Cardiac septum (tissue), 1 donor: Measurements from ENCODE around the gene GADD45GIP1. TPM values are rescaled to one million over a fixed set of nuclear protein-coding genes. Genes with fewer than 3 reads are reported as not detected.
A peak's percentile ranks its signal among the peaks of the same experiment; 100 is the strongest.
"Not testable (repeated sequence)": the region's sequence is repeated elsewhere in the genome, so short reads cannot be mapped to it uniquely, and the experiment has no call there.

ENCODE experiments used
- DNase-seq: peaks from one replicate; pipeline ENCODE4 v3.0.0-alpha.2; 2020; ENCODE audit warnings: low spot score
- intact Hi-C: fragments of 100-400 bp; cut with DNase I; formaldehyde crosslinking; loops from one replicate; pipeline ENCODE4 v1.14.0; 2022
- total RNA-seq: library from RNA; stranded (reverse); fragmentation: NEBNext Ultra II Directional; extraction: Animal tissue kit (Norgen Biotek cat#: 25700); gene quantifications from one replicate; pipeline ENCODE4 v1.2.1, GENCODE V29; 2021
- donor health status: DM: no; HTN: no; CAD: no.

The GADD45GIP1 gene
- total RNA-seq, 1 donor from 2014 or later: 23.5 TPM

- intact Hi-C loops: no loop called here
- no peak for DNase-seq
These were observed 34.3 kb upstream of the GADD45GIP1 start for GRCh38 chr19:12991296-12991695.

- intact Hi-C loops: no loop called here
- DNase-seq: no peak
These were observed 33.8 kb upstream of the GADD45GIP1 start for GRCh38 chr19:12990853-12991252.

GRCh38 chr19:12990431-12990830 is 33.4 kb upstream of the GADD45GIP1 start:
- DNase-seq: no peak
- intact Hi-C loops: no loop called here

DNA sequence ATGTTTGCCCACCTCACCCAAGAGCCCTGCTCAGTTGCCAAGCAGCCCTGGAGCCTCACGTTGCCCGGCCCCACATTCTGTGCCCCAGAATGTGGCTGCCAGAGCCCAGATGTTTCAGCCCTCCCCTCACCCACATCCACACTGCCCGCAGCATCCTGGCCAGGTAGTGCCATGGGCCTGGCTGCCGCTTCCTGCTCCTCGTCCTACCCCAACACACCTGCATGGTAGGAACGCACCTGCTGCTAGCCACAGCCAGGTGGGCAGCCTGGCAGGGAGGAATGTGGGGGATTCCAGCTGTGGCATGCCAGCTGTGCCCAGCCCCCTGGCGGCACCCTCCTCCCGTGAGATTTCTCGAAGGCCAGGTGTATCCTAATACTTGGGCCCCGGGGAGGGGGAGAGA is 30.8 kb upstream of the GADD45GIP1 start:
- no peak for DNase-seq
- intact Hi-C loops: no loop called here

GRCh38 chr19:12987190-12987589 is 30.2 kb upstream of the GADD45GIP1 start:
- no peak for DNase-seq
- intact Hi-C loops: no loop called here

GRCh38 chr19:12986726-12987125 is 29.7 kb upstream of the GADD45GIP1 start:
- intact Hi-C loops: no loop called here
- no peak for DNase-seq

- DNase-seq: no peak
- intact Hi-C loops: loop anchor here (2.0 kb wide), 1 partner anchor 108 kb away; no protein-coding TSS in a partner anchor
These were observed 28.2 kb upstream of the GADD45GIP1 start for GRCh38 chr19:12985049-12985776.

GRCh38 chr19:12984683-12985048 is 27.6 kb upstream of the GADD45GIP1 start:
- intact Hi-C loops: loop anchor here (2.0 to 5.0 kb wide), 2 partner anchors 108 to 168 kb away; partner anchors contain the start of genes IER2 and STX10
- no peak for DNase-seq

- DNase-seq: no peak
- intact Hi-C loops: loop anchor here (2.0 to 5.0 kb wide), 2 partner anchors 109 to 168 kb away; partner anchors contain the start of genes IER2 and STX10
These were observed 27.2 kb upstream of the GADD45GIP1 start for GRCh38 chr19:12984143-12984627.

GRCh38 chr19:12983542-12984142 is 26.6 kb upstream of the GADD45GIP1 start:
- peak; percentile 90 for DNase-seq
- intact Hi-C loops: loop anchor here (2.0 to 5.0 kb wide), 2 partner anchors 109 to 169 kb away; partner anchors contain the start of genes IER2 and STX10

- DNase-seq: no peak
- intact Hi-C loops: loop anchor here (5.0 kb wide), 1 partner anchor 169 kb away; the partner anchor contains the start of genes IER2 and STX10
These were observed 26.1 kb upstream of the GADD45GIP1 start for GRCh38 chr19:12983091-12983490.

DNA sequence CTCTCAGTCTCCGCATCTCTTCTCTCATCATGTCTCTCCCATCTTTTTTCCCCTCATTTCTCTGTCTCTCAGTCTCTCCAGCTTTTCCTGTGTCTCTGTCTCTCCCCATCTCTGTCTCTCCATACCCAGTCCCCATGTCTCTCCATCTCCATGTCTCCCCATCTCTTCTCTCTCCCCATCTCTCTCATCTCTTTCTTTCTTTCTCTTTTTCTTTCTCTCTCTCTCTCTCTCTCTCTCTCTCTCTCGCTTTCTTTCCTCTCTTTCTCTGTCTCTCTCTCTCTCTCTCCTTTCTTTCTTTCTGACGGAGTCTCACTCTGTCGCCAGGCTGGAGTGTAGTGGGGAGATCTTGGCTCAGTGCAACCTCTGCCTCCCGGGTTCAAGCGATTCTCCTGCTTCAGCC is 25.6 kb upstream of the GADD45GIP1 start:
- DNase-seq: no peak
- intact Hi-C loops: loop anchor here (1.0 to 5.0 kb wide), 2 partner anchors 79 to 170 kb away; partner anchors contain the start of genes IER2 and STX10

GRCh38 chr19:12979974-12980373 is 23.0 kb upstream of the GADD45GIP1 start:
- no peak for DNase-seq
- intact Hi-C loops: loop anchor here (2.0 to 10.0 kb wide), 3 partner anchors 172 to 605 kb away; partner anchors contain the start of genes IER2 and STX10

DNA sequence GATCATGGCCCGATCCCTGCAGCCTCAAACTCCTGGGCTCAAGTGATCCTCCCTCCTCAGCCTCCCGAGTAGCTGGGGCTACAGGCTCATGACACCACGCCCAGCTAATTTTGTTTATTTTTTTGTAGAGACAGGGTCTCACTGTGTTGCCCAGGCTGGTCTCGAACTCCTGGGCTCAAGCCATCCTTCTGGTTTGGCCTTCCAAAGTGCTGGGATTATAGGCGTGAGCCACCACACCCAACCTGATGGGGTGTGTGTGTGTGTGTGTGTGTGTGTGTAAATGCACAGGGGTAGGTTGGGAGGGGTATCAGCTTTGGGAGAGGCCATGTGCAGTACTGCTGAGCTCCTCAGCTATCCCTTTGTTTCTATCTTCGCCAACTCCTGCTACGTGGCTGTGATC is 19.1 kb upstream of the GADD45GIP1 start:
- intact Hi-C loops: loop anchor here (10.0 kb wide), 1 partner anchor 609 kb away; no protein-coding TSS in a partner anchor
- not testable (repeated sequence) for DNase-seq

- DNase-seq: no peak
- intact Hi-C loops: loop anchor here (10.0 kb wide), 1 partner anchor 610 kb away; no protein-coding TSS in a partner anchor
These were observed 18.3 kb upstream of the GADD45GIP1 start for GRCh38 chr19:12975221-12975741.

- DNase-seq: no peak
- intact Hi-C loops: loop anchor here (10.0 kb wide), 1 partner anchor 610 kb away; no protein-coding TSS in a partner anchor
These were observed 17.5 kb upstream of the GADD45GIP1 start for GRCh38 chr19:12974301-12975220.

DNA sequence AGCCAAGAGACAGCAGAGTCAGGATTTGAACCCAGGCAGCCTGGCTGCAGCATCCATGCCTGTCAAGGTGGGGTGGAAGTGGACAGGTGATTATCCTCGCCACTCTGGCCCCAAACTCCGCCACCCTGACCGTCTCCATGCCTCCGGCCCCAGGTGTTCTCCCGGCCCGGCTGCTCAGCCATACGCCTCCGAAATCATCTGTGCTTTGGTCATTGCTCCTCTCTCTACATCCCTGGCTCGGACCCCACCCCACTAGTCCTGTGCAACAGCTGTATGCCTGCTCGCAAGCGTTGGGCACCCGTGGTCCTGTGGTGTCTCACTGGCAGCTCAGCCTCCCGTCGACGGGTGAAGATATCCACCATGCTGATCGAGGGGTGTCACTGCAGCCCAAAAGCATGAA is 16.2 kb upstream of the GADD45GIP1 start:
- intact Hi-C loops: loop anchor here (10.0 kb wide), 1 partner anchor 612 kb away; no protein-coding TSS in a partner anchor
- no peak for DNase-seq

GRCh38 chr19:12970070-12970820 is 13.2 kb upstream of the GADD45GIP1 start:
- intact Hi-C loops: loop anchor here (10.0 kb wide), 1 partner anchor 615 kb away; no protein-coding TSS in a partner anchor
- no peak for DNase-seq
